Measurements from ENCODE around the gene PRDX3.

Gene PRDX3

GRCh38 chr10:119215371-119215770 lies 36.8 kb upstream of the PRDX3 start:
- Mint-ChIP-seq H3K4me1 (peaks cover 77% of the 10 kb centered on the region), H3K4me3 (no peak overlapping the region), H3K27me3 (ENCODE audit: low read depth, poor library complexity) (peaks cover 4% of the 10 kb centered on the region), H3K27ac (no peak overlapping the region), H3K36me3 (ENCODE audit: low read depth) (peaks cover 4% of the 10 kb centered on the region), H3K9me3 (no peaks in the 10 kb centered on the region)
- no peak for DNase-seq
- TF ChIP-seq CTCF (IDR thresholded peaks at IDR 0.05) = no peak

- Mint-ChIP-seq H3K9me3 (no peaks in the 10 kb centered on the region), H3K4me3 (peak overlapping the region; percentile 68), H3K4me1 (peaks cover 77% of the 10 kb centered on the region), H3K27ac (peak overlapping the region; percentile 95), H3K36me3 (ENCODE audit: low read depth) (no peaks in the 10 kb centered on the region), H3K27me3 (ENCODE audit: low read depth, poor library complexity) (peaks cover 13% of the 10 kb centered on the region)
- DNase-seq = peak; percentile 20
- no peak for TF ChIP-seq CTCF (IDR thresholded peaks at IDR 0.05)
Measured at GRCh38 chr10:119211625-119212441, 33.2 kb upstream of the PRDX3 start.

GRCh38 chr10:119211176-119211575 lies 32.6 kb upstream of the PRDX3 start:
- H3K27me3 Mint-ChIP-seq (ENCODE audit: low read depth, poor library complexity) = peaks cover 10% of the 10 kb centered on the region
- no peak for TF ChIP-seq CTCF (IDR thresholded peaks at IDR 0.05)
- H3K36me3 Mint-ChIP-seq (ENCODE audit: low read depth) = no peaks in the 10 kb centered on the region
- peaks cover 81% of the 10 kb centered on the region for H3K4me1 Mint-ChIP-seq
- H3K4me3 Mint-ChIP-seq = peak overlapping the region; percentile 68
- H3K9me3 Mint-ChIP-seq = no peaks in the 10 kb centered on the region
- DNase-seq = no peak
- H3K27ac Mint-ChIP-seq = peak overlapping the region; percentile 95

- H3K4me3 Mint-ChIP-seq = peak overlapping the region; percentile 68
- no peaks in the 10 kb centered on the region for H3K9me3 Mint-ChIP-seq
- DNase-seq = no peak
- H3K4me1 Mint-ChIP-seq = peaks cover 78% of the 10 kb centered on the region
- no peak for TF ChIP-seq CTCF (IDR thresholded peaks at IDR 0.05)
- no peaks in the 10 kb centered on the region for H3K36me3 Mint-ChIP-seq (ENCODE audit: low read depth)
- peaks cover 9% of the 10 kb centered on the region for H3K27me3 Mint-ChIP-seq (ENCODE audit: low read depth, poor library complexity)
- peak overlapping the region; percentile 95 for H3K27ac Mint-ChIP-seq
Measured at GRCh38 chr10:119210633-119211032, 32.0 kb upstream of the PRDX3 start.

GRCh38 chr10:119209736-119210355 lies 31.2 kb upstream of the PRDX3 start:
- Mint-ChIP-seq H3K27ac (peak overlapping the region; percentile 60), H3K36me3 (ENCODE audit: low read depth) (no peaks in the 10 kb centered on the region), H3K4me3 (peak overlapping the region; percentile 98), H3K27me3 (ENCODE audit: low read depth, poor library complexity) (peaks cover 9% of the 10 kb centered on the region), H3K4me1 (peaks cover 71% of the 10 kb centered on the region), H3K9me3 (no peaks in the 10 kb centered on the region)
- no peak for DNase-seq
- no peak for TF ChIP-seq CTCF (IDR thresholded peaks at IDR 0.05)
